NCI-H1092 treated with DMSO at 0.1 percent for 48 hours (cell line): ENCODE measurements around the gene CARD14.
"Not testable (repeated sequence)": the region's sequence is repeated elsewhere in the genome, so short reads cannot be mapped to it uniquely, and the experiment has no call there.

Experiments used
- DNase-seq: peaks from one replicate; lab custom pipeline; 2025; lab: John Stamatoyannopoulos, UW

Gene CARD14

GRCh38 chr17:80147035-80147822 lies 22.6 kb upstream of the CARD14 start, which contains the start of gene EIF4A3:
Gene EIF4A3, minus strand, starts transcription at chr17:80147128. Its CDS starts 167 bp downstream, at chr17:80146961.
- peak; percentile 97 for DNase-seq

GRCh38 chr17:80151333-80151732 lies 18.5 kb upstream of the CARD14 start:
- no peak for DNase-seq

- DNase-seq: no peak
Observed at GRCh38 chr17:80152081-80152702, 17.6 kb upstream of the CARD14 start.

GRCh38 chr17:80153004-80153403 lies 16.8 kb upstream of the CARD14 start:
- no peak for DNase-seq

- DNase-seq: no peak
Observed at GRCh38 chr17:80154166-80154565, 15.7 kb upstream of the CARD14 start.

GRCh38 chr17:80155600-80155999 lies 14.2 kb upstream of the CARD14 start:
- DNase-seq: not testable (repeated sequence)

- no peak for DNase-seq
Observed at GRCh38 chr17:80158846-80159245, 11.0 kb upstream of the CARD14 start.

GRCh38 chr17:80160536-80160935 lies 9.3 kb upstream of the CARD14 start:
- DNase-seq: no peak

- no peak for DNase-seq
Observed at GRCh38 chr17:80163336-80163735, 6.5 kb upstream of the CARD14 start.

GRCh38 chr17:80164185-80164584 lies 5.6 kb upstream of the CARD14 start:
- DNase-seq: no peak

- DNase-seq: no peak
Observed at GRCh38 chr17:80166446-80166845, 3.4 kb upstream of the CARD14 start.

GRCh38 chr17:80168371-80168770 lies 1.5 kb upstream of the CARD14 start:
- no peak for DNase-seq

- no peak for DNase-seq
Observed at GRCh38 chr17:80169107-80169506, 723 bp upstream of the CARD14 start.

- no peak for DNase-seq
Observed at GRCh38 chr17:80171681-80172080, 1.9 kb downstream of the CARD14 start.

- DNase-seq: no peak
Observed at GRCh38 chr17:80173126-80173525, 3.3 kb downstream of the CARD14 start.

- DNase-seq: no peak
Observed at GRCh38 chr17:80173916-80174315, 4.1 kb downstream of the CARD14 start.

GRCh38 chr17:80176757-80177156 lies 6.9 kb downstream of the CARD14 start:
- DNase-seq: no peak

GRCh38 chr17:80177986-80178595 lies 8.3 kb downstream of the CARD14 start:
- DNase-seq: no peak

- DNase-seq: no peak
Observed at GRCh38 chr17:80180192-80180591, 10.4 kb downstream of the CARD14 start.

- DNase-seq: no peak
Observed at GRCh38 chr17:80181431-80181830, 11.6 kb downstream of the CARD14 start.

GRCh38 chr17:80182118-80182844 lies 12.5 kb downstream of the CARD14 start:
- no peak for DNase-seq

- DNase-seq: no peak
Observed at GRCh38 chr17:80182845-80183223, 13.0 kb downstream of the CARD14 start.
